Measurements from ENCODE around the gene HSPB7. TPM values are rescaled to one million over a fixed set of nuclear protein-coding genes. Genes with fewer than 3 reads are reported as not detected.

HSPB7 gene
- total RNA-seq, 4 donors from 2014 or later, result 1.9 to 7.0 (median 3.3) TPM

DNA sequence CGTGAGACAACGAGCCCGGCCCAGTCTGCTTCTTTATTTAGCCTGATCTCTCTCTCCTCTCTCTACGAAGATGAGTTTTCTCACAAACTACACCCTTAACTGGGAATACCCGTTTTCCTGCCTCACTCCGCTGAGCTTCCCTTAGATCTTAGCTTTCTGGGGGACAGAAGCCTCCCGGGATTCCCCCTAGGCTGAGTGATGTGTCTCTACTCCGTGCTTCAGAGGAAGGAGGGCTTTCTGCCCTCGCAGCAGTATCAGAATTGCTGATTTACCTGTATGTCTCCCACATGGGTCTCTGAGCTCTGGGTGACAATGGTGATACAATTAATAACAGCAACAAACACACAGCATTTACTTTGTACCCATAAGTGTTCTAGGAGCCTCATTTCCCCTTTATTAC, 43.0 kb downstream of the HSPB7 start:
- no peak for TF ChIP-seq EP300 (IDR thresholded peaks at IDR 0.05)
- no peak for TF ChIP-seq POLR2AphosphoS5 (IDR thresholded peaks at IDR 0.05)
- TF ChIP-seq POLR2A (IDR thresholded peaks at IDR 0.05), result no peak
- TF ChIP-seq, protein P1, sequence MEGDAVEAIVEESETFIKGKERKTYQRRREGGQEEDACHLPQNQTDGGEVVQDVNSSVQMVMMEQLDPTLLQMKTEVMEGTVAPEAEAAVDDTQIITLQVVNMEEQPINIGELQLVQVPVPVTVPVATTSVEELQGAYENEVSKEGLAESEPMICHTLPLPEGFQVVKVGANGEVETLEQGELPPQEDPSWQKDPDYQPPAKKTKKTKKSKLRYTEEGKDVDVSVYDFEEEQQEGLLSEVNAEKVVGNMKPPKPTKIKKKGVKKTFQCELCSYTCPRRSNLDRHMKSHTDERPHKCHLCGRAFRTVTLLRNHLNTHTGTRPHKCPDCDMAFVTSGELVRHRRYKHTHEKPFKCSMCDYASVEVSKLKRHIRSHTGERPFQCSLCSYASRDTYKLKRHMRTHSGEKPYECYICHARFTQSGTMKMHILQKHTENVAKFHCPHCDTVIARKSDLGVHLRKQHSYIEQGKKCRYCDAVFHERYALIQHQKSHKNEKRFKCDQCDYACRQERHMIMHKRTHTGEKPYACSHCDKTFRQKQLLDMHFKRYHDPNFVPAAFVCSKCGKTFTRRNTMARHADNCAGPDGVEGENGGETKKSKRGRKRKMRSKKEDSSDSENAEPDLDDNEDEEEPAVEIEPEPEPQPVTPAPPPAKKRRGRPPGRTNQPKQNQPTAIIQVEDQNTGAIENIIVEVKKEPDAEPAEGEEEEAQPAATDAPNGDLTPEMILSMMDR (IDR thresholded peaks at IDR 0.05), result no peak
- Histone ChIP-seq H3K27me3 (no peaks in the 10 kb centered on the region), H3K4me3 (peak overlapping the region; percentile 97), H3K36me3 (peaks cover 19% of the 10 kb centered on the region), H3K4me1 (peaks cover 23% of the 10 kb centered on the region), H3K27ac (no peak overlapping the region), H3K9me3 (no peaks in the 10 kb centered on the region)
- 34% methylated on average over 9 of the region's 9 CpGs for WGBS
- DNase-seq (ENCODE audit: low spot score in 2 of 2), result peak in 1 of 2 donors; percentile 45

DNA sequence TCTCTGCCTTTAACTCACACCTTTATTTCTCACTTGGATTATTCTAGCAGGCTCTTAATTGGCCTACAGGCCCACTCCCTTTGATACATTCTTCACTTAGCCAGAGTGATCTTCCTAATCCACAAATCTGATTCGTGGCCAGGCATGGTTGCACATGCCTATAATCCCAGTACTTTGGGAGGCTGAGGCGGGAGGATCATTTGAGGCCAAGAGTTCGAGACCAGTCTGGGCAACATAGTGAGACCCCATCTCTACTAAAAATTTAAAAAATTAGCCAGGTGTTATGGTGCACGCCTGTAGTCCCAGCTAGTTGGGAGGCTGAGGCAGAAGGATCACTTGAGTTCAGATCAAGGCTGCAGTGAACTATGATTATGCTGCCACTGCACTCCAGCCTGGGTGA, 44.1 kb downstream of the HSPB7 start:
- H3K9me3 ChIP-seq, result no peaks in the 10 kb centered on the region
- 94% methylated on average over 4 of the region's 4 CpGs for WGBS
- H3K27ac ChIP-seq, result no peak overlapping the region

DNA sequence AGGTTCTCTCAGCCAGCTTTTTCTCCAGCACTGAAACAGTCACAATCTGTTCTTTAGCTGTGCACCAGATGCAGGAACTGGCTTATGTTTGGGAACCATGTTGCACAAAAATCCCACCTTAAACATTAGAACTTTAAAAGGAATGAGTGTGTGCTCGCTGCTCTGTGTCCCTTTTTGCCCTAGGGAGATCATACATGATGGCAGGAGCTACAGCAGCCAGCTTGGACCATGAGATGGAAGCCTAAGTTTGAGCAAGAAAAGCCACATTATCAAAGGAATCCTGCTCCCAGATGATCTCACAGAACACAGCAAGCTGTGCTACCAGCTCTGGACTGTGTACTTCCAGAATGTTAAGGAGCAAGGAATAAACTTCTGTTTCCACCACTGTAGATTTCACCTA, 45.4 kb downstream of the HSPB7 start:
- DNase-seq (ENCODE audit: low spot score in 2 of 2), result no peak
- no peak overlapping the region for H3K27ac ChIP-seq
- 80% methylated on average over 1 of the region's 1 CpG for WGBS
- no peaks in the 10 kb centered on the region for H3K9me3 ChIP-seq
- TF ChIP-seq POLR2AphosphoS5 (IDR thresholded peaks at IDR 0.05) (no peak), POLR2A (IDR thresholded peaks at IDR 0.05) (no peak), EP300 (IDR thresholded peaks at IDR 0.05) (no peak)
- TF ChIP-seq, protein P1 (IDR thresholded peaks at IDR 0.05), result no peak
- H3K27me3 ChIP-seq, result no peaks in the 10 kb centered on the region
- H3K4me3 ChIP-seq, result no peak overlapping the region
- H3K36me3 ChIP-seq, result peaks cover 29% of the 10 kb centered on the region
- H3K4me1 ChIP-seq, result peaks cover 23% of the 10 kb centered on the region

More for the DNA sequence above, 44.1 kb downstream of the HSPB7 start:
- H3K4me1 ChIP-seq, result peaks cover 23% of the 10 kb centered on the region
- peak in 1 of 2 donors; percentile 6 for DNase-seq (ENCODE audit: low spot score in 2 of 2)
- H3K36me3 ChIP-seq, result peaks cover 29% of the 10 kb centered on the region
- H3K4me3 ChIP-seq, result no peak overlapping the region
- no peaks in the 10 kb centered on the region for H3K27me3 ChIP-seq
- no peak for TF ChIP-seq EP300 (IDR thresholded peaks at IDR 0.05)
- TF ChIP-seq, protein P1 (IDR thresholded peaks at IDR 0.05), result no peak
- no peak for TF ChIP-seq POLR2A (IDR thresholded peaks at IDR 0.05)
- TF ChIP-seq POLR2AphosphoS5 (IDR thresholded peaks at IDR 0.05), result no peak

DNA sequence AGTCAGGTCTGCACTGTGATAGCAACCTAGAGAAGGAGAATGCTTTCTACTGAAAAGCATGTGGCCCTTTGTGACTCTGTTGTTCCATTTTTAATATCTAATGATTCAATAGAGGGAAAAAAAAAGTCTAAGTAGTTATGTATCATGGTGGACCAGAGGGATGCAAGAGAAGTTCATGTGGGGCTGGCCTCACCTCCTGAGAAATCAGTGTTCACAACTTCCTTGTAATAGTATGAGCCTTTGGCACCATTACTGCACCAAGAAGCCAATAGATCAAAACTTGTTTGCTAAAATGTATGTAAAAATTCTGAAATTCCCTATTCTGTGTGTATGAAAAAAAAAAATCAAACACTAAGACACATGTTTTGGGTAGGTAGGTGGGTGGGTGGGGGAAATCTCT, 46.9 kb downstream of the HSPB7 start:
- Histone ChIP-seq H3K4me3 (no peak overlapping the region), H3K27me3 (no peaks in the 10 kb centered on the region), H3K4me1 (peaks cover 29% of the 10 kb centered on the region), H3K9me3 (no peaks in the 10 kb centered on the region), H3K27ac (no peak overlapping the region), H3K36me3 (peaks cover 29% of the 10 kb centered on the region)
- DNase-seq (ENCODE audit: low spot score in 2 of 2), result no peak
- TF ChIP-seq, protein P1 (IDR thresholded peaks at IDR 0.05), result no peak
- TF ChIP-seq POLR2A (IDR thresholded peaks at IDR 0.05) (no peak), POLR2AphosphoS5 (IDR thresholded peaks at IDR 0.05) (no peak), EP300 (IDR thresholded peaks at IDR 0.05) (no peak)

DNA sequence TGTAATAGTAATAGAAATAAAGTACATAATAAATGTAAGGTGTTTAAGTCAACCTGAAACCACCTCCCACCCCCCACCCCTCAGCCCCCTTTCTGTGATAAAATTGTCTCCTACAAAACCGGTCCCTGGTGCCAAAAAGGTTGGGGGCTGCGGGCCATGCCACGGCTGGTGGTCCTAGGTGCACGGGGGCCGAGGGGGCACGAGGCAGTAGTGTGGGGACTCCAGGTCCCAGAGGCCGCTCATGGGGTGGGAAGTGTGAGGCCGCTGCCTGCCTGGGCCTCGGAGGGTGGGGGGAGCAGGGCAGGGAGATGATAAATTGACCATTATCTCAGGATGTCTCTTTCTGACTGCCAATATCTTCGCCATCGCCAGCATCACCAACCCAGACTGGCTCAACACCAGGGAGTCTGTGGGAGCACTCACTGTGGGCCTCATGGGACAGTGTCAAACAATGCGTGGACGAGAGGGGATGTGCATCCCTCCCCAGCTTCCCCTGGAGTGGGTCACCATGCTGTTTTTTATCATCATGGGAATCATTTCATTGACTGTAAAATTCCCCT, 48.4 kb downstream of the HSPB7 start:
- WGBS, result 89% methylated on average over 13 of the region's 13 CpGs
- Histone ChIP-seq H3K9me3 (no peaks in the 10 kb centered on the region), H3K4me1 (peaks cover 30% of the 10 kb centered on the region), H3K36me3 (peaks cover 29% of the 10 kb centered on the region), H3K4me3 (no peak overlapping the region), H3K27me3 (no peaks in the 10 kb centered on the region), H3K27ac (no peak overlapping the region)
- TF ChIP-seq EP300 (IDR thresholded peaks at IDR 0.05) (no peak), POLR2A (IDR thresholded peaks at IDR 0.05) (no peak), POLR2AphosphoS5 (IDR thresholded peaks at IDR 0.05) (no peak)
- TF ChIP-seq, protein P1 (IDR thresholded peaks at IDR 0.05), result no peak
- peak in 1 of 2 donors; percentile 66 for DNase-seq (ENCODE audit: low spot score in 2 of 2)
